Measurements from ENCODE around the gene SHFL. TPM values are rescaled to one million over a fixed set of nuclear protein-coding genes. Genes with fewer than 3 reads are reported as not detected.

Gene SHFL
- total RNA-seq, 1 donor = 18.4 TPM

DNA sequence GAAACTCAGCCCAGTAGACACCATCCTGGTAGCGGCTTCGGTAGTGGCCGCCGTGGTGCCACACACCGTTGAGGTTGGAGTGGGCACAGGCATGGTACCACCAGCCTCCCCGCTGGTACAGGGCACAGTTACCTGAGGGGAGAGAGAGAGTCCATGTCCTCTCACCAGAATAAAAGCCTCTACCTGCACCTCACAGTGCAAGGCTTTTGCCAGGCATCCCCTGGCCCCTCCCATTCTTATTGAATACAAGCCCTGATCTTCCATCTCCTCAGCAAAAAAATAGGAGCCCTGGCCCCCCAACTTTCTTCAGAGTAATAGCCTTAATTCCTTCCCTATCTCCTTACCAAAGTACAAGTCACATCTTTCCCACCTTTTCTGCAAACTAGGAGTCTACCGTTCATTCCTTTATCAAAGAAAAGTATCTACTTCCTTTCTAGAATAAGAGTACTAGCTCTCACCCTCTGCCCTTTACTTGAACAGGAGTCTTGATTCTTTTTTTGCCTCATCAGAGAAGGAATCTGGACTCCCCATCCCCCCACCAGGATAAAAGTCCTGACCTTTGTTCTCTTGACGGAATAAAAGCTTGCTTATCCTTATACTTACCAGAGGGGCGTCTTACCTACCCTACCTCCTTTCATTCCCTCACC, 6.7 kb downstream of the SHFL start:
- no peak for DNase-seq (ENCODE audit: low read depth)
- H3K4me3 ChIP-seq (ENCODE audit: low read depth, low read length) = no peak overlapping the region

DNA sequence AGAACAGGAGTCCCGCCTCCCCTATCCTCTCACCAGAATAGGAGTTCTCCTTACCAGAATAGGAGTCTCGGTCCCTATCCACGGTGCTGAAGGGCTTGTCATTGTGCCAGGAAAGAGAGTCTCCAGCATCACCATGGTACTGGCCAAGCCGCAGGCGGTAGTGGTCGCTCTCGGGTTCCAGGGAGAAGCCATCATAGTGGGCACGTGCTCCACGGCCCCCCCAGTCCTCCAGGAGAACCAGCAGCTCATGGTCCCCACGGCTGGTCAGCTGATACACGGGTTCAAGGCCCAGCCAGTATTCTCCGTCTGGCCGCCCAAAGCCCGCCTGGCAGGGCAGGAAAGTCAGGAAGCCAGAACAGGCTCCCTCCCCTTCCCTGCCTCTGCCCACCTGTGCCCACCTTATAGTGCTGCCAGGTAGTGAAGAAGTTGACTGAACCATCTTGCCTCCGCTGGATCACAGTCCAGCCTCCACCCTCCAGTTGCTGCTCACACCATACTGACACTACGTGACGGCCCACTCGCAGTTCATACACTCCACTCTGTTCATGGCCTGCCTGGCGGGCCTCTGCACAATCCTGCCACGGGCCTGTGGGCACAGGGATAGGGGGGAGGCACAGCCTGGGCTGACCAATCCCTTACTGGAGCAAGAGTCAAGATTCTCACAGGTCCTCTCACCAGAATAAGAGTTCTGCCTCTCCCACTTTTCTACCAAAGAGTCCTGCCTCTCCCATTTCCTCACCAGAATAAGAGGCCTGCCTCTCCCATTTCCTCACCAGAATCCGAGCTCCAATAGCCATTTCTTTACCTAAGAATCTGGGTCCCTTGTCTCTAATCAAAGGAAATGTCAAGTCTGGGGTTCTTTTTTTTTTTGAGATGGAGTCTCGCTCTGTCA, 7.4 kb downstream of the SHFL start:
- TF ChIP-seq CTCF (IDR thresholded peaks at IDR 0.05; ENCODE audit: insufficient read depth, low read length) = no peak
- H3K4me3 ChIP-seq (ENCODE audit: low read depth, low read length) = no peak overlapping the region
- DNase-seq (ENCODE audit: low read depth) = no peak

More for the DNA sequence above, 6.7 kb downstream of the SHFL start:
- no peak for TF ChIP-seq CTCF (IDR thresholded peaks at IDR 0.05; ENCODE audit: insufficient read depth, low read length)

- no peak for DNase-seq (ENCODE audit: low read depth)
- TF ChIP-seq CTCF (IDR thresholded peaks at IDR 0.05; ENCODE audit: insufficient read depth, low read length) = no peak
- H3K4me3 ChIP-seq (ENCODE audit: low read depth, low read length) = peak overlapping the region; percentile 38
These were observed 9.5 kb downstream of the SHFL start for GRCh38 chr19:10095622-10095947.

- peak; percentile 84 for DNase-seq (ENCODE audit: low read depth)
- peak overlapping the region; percentile 69 for H3K4me3 ChIP-seq (ENCODE audit: low read depth, low read length)
- TF ChIP-seq CTCF (IDR thresholded peaks at IDR 0.05; ENCODE audit: insufficient read depth, low read length) = no peak
These were observed 10.0 kb downstream of the SHFL start for GRCh38 chr19:10095948-10096614.

DNA sequence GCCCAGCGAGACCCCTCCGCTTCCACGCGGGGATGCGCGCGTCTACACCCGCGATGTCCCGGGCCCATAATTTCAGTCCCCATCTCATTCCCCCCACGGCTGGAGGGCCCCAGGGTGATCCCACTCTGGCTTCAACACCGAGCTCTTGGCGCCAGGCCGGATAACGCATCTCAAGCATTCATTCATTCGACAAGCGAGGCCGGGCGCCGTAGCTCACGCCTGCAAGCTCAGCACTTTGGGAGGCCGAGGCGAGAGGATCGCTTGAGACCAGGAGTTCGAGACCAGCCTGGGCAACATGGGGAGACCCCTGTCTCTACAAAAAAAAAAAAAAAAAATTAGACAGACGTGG, 10.5 kb downstream of the SHFL start:
- DNase-seq (ENCODE audit: low read depth) = no peak
- TF ChIP-seq CTCF (IDR thresholded peaks at IDR 0.05; ENCODE audit: insufficient read depth, low read length) = no peak
- peak overlapping the region; percentile 69 for H3K4me3 ChIP-seq (ENCODE audit: low read depth, low read length)

GRCh38 chr19:10100163-10100785, 14.2 kb downstream of the SHFL start:
- no peak for DNase-seq (ENCODE audit: low read depth)
- no peak for TF ChIP-seq CTCF (IDR thresholded peaks at IDR 0.05; ENCODE audit: insufficient read depth, low read length)
- no peak overlapping the region for H3K4me3 ChIP-seq (ENCODE audit: low read depth, low read length)

All from fibroblast of the aortic adventitia (primary cell).